GM19324 (cell line): ENCODE measurements around the gene PRKAG2.
"Not testable (repeated sequence)": the region's sequence is repeated elsewhere in the genome, so short reads cannot be mapped to it uniquely, and the experiment has no call there.

Experiments used
- ATAC-seq: cut with Tn5 transposase; IDR thresholded peaks from one replicate; pipeline ENCODE4 v1.9.1; 2021; ENCODE audit warnings: mild to moderate bottlenecking, moderate library complexity; ENCODE audit not compliant: unreplicated experiment, low FRiP score

Gene PRKAG2

DNA sequence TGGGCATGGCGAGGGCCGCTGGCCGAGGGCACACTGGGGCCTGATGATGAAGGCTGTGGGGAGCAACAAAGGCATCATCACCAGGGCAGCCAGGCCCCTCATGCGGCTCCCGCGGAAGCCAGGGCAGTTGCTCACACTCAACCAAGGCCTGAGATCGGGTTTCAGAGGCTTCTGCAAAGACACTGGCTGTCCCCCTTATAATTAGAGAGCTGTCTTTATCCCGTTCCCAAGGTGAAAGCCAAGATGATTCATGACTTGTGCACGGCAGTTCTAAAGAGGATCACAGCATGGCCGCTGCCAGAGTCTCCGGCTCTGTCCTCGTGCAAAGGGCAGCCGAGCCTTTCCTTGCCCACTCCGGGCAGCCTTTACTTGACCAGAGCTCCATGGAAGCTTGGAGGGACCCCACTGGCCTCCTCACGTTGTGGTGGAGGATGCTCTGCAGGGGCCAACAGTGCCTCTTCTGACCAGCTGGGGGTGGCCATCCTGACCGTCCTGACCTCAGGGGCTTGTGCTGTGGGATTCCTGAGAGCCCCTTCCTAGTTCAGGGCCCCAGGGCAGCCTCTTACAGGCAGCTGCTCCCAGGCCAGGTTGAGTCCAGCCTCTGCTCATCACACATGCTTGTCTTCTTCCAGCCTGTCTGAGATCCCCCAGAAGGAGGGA is 82.3 kb downstream of the PRKAG2 start:
- ATAC-seq = no peak

DNA sequence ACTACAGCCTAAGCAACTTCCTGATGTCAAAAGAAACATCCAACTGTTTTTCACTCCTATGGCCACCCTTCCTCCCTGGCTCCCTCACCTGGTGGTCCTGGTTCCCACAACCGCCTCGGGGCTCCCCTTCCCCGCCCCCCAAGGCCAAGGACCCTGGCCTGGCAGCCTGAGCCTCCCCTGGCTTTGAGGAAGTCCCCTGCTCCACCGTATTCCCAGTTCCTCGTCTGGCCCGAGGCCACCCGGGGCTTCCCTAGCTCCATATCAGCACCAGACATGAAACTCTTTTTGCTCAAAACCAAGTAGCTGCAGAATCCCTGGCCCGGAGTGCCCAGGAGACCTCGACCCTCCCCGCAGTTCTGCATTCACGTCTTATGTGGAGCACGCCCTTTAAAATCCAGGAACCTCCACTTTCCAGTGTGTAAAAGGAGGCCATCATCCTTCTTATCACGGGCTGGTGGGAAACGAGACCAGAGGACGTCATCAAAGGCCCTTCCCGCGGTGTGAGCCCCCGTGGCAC is 82.9 kb downstream of the PRKAG2 start:
- no peak for ATAC-seq

DNA sequence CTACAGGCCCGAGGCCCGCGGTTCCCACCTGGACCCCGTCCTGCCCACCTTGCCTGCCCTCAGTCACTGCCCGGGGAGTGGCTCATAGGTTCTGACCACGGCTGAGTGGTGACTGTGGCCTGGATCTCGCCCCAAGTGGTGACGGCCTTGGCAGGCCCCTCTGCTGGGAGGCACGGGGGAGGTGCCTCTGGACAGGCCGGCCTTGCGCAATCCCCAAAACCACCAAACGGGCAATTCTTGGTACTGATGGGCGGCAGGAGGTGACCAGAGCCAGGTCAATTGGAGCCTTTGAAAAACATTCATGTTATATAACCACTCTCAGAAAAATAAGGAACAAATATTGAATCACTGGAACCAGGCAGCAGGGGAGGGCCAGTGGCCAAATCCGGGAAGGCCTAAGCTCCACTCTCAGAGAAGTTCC is 83.4 kb downstream of the PRKAG2 start:
- no peak for ATAC-seq

DNA sequence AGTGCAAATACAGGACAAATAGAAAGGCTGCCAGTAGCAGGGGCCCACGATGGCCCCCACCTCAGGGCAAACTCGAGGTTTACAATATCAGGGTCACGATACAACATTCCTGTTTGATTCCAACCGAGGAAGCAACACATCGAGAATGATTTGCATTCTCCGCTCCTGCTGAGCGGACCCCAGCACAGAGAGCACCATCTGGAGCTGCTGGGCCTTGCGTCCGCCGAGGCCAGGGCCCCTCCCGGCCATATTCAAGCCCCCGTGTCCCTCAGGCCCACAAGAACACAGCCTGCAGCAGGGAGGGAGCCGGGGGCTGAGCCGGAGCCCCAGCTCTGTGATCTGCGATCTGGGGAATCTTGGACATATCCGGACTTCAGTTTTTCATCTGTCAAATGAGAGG is 84.3 kb downstream of the PRKAG2 start:
- ATAC-seq = no peak

DNA sequence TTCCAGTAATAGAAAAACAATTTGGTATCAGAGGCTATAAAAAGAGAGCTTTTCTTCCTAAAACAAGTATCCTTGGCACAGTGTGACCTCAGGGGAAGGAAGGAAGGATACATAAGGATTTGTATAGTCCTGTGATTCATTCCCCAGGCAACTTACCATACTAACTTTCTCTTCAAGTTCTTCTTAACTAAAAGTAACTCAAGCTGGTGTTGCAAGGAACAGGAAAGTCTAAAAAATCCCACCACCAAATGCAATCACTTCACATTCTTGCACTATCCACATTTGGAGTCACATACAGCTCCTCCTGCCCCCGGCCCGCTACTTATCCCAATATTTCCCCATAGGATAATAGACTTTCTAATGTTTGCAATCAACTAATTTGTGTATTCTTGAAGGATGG is 84.8 kb downstream of the PRKAG2 start:
- no peak for ATAC-seq

DNA sequence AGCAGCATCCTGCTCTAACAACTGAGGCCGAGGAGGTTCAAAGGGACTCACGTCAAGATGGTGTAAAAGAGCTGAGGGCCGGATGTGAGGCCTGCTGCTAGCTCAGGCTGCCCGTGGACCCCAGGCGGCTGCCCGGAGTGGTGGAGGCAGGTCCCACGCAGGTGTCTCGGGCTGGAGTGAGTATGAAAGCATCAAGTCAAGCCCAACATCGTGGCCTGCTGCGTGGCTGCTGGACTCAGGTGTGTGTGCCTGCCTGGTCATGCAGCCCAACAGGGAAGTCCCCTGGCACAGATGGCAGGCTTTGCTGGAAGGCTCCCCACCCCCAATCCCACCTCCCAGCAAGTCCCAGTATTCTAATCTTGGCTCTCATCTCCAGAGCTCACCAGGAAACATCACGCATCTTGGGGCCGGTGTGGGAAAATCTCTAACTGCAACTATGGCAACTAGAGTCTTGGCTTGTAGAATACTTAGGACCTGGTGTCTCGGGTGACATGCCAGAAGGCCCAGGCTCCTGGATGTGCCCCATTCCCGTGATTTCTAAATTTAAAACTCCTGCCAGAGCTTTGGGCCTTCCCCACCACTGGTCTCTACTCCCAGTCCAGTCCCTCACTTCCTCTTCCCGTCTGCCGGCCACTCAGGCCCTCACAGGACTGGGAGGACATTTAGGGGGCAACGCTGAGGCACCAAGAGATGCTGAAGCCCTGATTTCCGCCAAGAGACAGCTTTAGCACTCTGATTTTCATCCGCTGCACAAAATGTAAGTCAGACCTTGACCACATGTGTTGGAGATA is 85.9 kb downstream of the PRKAG2 start:
- ATAC-seq = no peak

DNA sequence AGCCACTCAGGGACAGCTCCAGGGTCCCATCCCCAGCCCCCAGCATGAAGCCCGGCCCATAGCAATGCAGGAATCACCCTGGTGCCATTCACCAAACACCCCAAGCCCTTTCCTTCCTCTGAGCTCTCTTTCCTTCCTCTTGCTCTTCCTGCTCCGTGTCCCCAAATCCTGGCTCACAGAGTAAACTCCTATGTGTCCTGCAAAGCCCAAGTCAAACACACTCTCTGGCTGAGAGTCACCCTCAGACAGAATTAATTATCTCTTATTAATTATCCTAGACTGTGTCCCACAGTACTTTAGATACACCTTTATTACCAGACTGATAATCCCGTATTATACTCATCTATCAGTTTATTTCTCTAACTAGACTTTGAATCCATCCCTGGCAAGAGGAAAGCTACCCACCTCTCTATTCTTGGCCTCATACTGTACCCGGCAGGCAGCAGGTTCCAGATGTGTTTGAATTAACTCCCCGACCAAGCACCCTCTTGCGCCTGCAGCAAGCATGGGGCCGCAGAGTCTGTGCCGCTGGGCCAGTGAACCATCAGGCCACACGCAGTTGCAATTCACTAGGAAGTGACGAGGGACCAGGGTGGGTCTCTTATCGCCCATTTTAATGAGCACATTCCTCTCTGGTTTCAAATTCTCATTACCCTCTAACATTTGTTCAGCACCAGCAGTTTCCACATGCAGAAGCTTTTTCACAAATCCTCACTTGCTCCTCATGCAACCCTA is 86.7 kb downstream of the PRKAG2 start:
- ATAC-seq = no peak

DNA sequence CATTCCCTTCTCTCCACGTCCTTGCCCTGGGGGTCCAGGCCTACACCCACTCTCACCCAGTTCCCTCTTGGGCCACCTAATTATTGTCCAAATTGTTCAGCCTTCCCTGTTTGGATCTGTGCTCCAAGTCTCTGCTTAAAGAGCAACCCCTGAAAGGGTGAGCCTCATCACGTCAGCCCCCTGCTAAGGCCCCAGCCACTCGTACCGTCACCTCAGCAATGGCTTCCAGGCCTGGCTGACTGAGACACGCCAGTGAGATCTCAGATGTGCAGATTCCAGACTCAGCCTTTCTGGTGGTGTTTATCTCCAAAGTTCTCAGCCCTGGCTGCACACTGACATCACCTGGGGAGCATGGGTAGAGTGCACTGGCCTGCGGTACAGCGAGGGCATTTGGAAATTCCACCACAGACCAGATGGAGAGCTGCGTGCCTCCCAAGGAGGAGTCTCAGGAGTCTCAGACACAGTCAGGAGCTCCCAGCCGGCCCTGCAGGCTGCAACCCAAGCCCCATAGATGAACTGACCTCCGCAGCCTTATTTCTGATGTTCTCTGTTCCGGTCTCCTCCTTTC is 87.5 kb downstream of the PRKAG2 start:
- no peak for ATAC-seq

DNA sequence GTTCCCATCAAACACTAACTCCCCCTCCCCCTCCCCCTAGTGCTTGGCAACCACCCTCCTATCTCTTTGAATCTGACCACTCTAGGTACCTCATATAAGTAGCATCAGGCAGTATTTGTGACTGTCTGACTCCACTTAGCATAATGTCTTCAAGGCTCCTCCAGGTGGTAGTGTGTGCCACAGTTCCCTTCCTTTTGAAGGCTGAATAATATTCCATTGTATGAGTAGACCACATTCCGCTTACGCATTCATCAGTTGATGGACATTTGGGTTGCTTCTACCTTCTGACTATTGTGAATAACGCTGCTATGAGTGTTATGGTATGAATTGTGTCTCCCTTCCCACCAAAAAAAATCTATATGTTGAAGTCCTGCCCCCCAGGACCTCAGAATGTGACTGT is 89.6 kb downstream of the PRKAG2 start:
- ATAC-seq = no peak

DNA sequence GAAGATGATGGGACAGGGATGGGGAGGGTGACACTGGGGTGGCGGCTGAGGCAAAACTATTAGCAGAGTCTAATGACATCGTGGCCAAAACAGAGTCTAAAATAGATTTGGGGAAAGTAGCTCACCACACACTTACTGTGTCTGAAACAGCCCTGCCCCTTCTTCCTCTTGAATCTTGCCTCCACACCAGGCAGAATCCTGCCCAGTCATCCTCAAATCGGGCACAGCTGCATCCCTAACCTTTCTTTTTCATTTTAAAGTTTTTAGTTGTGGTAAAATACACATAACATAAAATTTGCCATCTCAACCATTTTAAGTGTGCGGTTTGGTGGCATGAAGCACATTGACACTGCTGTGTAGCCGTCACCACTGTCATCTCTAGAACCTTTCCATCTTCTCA is 90.0 kb downstream of the PRKAG2 start:
- ATAC-seq = no peak

DNA sequence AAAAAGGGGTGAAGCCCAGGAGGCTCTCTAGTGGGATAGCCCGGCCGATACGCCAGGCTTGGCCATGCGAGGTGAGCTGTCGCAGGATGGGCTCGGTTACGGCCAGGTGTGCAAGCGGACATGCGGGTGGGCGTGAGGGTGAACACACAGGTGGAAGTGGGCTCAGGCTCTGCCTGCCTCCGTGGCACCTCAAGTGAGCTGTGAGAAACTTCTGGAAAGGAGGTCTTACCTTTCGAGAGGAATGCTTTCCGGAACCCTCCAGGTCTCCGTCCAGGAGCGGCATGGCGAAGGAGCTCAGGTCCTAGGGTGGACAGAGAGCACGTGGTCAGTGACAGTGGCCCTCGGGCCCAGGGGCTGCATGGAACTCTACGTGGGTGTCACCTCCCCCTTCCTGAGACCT is 90.7 kb downstream of the PRKAG2 start:
- ATAC-seq = no peak

DNA sequence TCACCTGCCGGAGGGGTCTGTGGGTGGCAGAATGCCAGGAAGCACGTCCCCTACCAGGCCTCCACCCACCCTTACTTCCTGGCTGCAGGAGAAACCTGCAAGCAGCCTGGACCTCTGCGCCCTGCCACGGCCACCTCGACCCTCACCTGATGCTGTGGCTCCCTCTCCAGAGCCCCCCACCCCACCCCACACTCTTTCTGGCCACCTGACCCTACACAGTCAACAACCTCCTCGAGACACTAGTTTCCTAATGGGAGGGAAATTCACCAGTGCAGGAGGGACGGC is 91.3 kb downstream of the PRKAG2 start:
- ATAC-seq = no peak

DNA sequence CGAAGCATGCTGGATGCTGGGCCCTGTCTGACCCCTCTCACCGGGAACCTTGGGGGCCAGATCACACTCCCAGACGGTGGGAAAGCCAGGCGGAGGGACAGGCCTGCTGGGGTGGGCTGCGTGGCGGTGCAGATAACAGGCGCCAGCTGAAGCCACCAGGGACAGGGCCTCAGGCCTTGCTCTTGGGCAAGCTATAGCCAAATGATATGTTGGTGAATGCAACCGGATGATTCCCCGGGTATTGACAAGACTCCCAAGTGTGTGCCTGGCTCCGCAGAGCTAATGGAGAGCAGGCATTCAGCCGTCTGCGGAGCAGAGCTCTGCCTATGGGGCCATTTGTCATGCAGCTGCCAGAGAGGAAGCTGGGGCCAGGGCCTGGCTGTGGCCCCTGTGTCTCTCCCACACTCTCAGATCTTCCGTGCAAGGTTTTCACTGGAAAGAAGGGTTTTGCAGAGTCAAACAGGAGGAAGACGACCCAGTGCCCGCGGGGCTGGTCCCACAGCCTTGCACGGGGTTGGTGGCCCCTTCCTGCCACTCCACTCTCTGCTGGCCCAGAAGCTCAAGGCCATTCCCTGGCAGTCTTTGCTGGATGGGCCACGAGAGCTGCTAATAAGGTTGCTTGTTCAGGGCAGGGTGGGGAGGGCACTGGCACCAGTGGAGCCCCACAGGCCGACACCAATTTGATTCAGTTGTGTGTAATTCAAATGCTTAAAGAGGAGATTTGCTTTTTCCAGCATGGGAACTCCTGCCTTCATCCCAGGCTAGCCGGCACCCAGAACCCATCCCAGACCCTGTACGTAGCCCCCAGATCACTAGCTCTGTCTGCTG is 91.8 kb downstream of the PRKAG2 start:
- ATAC-seq = no peak

DNA sequence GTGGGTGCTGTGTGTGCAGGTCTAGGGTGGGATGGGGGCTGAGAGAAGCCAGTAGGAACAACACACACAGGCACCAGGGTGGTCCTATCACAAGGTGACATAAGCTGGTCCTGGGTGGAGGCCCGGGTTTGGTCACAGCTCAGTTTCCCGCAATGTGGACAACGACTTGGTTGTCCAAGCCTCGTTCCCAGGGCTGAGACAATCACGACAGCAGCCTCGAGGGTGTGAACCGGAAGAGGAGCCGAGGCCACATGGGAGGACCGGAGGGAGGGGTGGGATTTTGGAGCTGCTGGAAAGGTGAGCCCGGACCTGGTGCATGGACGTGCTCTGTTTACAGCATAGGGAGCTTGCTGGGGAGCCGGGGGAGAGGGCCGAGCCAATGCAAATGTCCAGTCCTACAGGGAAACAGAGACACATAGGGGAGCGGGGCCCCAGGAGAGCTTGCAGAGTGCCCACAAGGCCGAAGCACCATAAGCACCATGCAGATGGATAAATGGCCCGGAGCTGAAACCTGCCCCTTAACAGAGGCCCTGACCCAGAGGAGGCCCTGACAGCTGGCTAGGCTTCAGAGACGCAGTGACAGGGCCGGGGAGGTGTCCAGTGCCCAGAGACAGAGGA is 92.8 kb downstream of the PRKAG2 start:
- ATAC-seq = no peak

DNA sequence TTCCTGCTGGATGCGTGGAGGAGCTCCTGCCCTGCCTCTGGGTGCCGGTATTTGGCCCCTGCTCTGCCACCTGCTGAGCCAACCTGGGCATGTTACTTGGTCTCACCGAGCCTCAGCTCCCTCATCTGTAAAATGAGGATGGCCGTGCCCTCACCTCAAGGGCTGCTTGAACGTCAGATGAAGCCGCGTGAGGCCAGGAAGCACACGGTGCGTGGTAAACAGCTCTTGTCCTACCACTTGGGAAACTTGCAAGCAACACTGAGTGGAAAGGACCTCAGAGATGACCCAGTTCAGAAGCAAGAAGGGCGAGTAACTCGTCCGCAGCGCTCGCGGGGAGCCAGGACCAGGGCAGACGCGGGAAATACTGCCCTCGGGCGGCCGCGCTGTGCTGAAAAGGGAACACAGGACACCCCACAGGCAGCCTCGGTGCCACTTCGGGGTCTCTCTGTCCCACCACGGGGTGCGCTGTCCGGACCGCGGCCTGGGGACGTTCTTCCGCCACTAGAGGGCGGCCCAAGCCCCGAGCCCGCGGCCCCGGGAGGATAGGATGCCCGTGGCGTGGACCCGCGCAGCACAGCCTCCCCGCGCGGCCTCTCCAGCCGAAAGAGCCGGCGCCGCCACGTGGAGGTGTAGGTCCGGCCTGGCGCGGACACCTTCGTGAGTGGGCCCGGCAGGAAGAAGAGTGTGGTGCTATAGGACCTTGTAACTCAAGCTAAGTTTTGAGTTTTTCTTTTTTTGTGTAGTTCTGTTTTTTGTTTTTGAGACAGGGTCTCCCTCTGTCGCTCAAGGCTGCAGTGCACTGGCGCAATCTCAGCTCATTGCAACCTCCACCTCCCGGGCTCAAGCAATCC is 94.1 kb downstream of the PRKAG2 start:
- peak; percentile 76 for ATAC-seq

DNA sequence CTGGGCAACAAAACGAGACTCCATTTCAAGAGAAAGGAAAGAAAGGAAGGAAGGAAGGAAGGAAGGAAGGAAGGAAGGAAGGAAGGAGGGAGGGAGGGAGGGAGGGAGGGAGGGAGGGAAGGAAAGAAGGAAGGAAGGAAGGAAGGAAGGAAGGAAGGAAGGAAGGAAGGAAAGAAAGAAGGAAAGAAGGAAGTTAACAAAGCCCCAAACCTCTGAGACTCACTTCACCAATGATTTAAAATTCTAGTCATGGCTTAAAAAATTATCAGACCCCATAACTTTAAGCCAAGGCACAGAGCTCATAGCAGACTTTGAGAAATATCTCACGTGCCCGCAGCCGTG is 94.7 kb downstream of the PRKAG2 start:
- ATAC-seq = not testable (repeated sequence)

DNA sequence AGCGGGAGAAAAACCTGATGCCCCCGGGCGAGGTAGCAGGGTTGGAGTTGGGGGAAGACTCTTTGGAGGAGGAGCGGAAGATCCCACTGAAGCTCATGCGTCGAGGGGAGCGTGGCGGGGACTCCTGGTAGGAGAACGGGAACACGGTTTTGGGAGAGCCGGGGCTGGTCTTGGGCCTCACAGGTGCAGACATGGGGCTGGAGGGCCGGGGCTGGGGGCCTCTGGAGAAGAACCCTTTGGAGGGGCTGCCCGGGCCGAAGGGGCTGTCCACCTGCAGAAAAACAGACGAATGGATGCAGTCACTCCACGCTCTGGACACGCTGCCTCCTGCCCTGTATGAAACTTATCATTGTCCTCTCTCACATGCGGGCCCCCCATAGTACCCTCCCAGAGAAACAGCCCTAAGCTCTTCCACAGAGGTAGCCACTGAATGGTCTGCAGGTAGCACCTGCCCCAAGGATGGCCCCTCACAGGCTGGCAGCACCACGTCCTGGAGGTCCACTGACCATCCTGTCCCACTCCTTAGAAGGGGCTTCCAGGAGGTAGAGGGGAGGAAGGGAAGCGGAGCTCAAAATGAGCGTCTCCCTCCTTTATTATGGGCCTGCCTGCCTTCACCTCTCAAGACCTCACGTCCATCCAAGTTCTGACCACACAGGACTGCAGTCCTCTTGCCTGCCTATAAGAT is 95.6 kb downstream of the PRKAG2 start:
- no peak for ATAC-seq

DNA sequence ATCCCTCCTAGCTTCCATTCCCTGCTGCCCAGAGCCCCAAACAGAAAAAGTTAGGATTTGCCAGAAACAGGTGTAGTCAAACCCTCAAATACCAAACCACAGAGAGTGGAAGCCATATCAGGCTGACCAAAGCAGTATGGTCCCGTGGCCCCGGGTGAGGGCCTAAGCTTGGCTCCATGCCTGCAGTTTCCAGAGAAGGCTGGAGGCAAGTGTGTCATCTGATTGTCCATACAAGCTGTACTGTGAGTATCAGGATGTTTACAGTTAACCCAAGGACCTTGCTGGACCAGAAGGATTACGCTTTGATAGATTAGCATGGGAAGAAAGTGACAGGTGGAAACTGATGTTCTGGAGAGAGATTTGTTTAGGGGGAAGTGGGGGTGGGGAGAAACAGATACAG is 96.3 kb downstream of the PRKAG2 start:
- no peak for ATAC-seq

DNA sequence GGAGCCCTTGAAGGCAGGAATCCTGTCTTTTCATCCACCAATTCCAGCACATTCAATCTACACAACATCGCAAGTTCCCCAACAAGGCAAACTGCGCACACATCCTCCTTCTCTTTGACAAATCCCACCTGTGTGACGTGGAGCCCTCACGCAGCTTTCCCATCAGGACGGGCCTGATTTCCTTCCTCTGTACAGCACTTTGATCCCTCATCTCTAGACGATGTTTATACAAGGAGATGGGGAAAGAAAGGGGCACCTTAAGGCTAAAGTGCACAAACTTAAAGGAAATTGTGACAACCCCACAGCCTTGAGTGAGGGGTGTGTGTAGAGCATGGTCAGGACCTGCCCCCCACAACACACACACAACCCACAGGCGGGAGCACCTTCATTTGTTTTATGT is 97.2 kb downstream of the PRKAG2 start:
- no peak for ATAC-seq
